ENCODE data around the gene JMJD4. TPM values are rescaled to one million over a fixed set of nuclear protein-coding genes. Genes with fewer than 3 reads are reported as not detected.

JMJD4 gene, protein sequence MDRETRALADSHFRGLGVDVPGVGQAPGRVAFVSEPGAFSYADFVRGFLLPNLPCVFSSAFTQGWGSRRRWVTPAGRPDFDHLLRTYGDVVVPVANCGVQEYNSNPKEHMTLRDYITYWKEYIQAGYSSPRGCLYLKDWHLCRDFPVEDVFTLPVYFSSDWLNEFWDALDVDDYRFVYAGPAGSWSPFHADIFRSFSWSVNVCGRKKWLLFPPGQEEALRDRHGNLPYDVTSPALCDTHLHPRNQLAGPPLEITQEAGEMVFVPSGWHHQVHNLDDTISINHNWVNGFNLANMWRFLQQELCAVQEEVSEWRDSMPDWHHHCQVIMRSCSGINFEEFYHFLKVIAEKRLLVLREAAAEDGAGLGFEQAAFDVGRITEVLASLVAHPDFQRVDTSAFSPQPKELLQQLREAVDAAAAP
- total RNA-seq, result 10 to 100 TPM; 12.1 to 36.8 (median 26.3) TPM
- 10 to 100 TPM; 32.3 to 35.1 TPM for polyA plus RNA-seq
- total RNA-seq, result 30.0 reads per million, percentile 60 among the genes with 10 or more reads in this experiment

DNA sequence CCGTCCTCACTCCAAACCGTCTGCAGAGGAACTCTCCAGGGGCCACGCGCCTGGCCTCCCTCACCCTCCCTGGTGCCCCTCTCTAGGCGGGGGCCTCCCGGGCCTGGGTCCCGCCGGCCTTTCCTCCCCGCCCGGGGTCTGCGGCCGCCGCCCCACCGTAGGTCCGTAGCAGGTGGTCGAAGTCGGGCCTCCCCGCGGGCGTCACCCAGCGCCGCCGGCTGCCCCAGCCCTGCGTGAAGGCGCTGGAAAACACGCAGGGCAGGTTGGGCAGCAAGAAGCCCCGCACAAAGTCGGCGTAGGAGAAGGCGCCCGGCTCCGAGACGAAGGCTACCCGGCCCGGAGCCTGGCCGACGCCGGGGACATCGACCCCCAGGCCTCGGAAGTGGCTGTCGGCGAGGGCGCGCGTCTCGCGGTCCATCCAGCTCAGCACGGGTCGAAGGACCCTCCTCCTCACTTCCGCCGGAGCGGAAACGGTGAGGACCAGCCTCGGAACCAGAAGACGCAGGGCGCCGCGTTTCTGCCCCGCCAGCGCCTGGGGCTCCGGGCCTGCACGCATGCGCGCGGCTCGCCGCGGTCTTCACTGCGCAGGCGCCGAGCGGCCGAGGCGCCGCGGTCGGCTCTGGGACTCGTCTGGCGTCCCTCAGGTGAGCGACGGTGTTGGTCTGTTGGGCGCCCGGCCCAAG is at the start of gene JMJD4, which contains the start of gene SNAP47:
TSS of gene JMJD4 (minus strand) at position 447 of the 683 bp plus-strand sequence. CDS start at position 418, 29 bp downstream.
TSS of gene SNAP47 (plus strand) at position 580 of the 683 bp plus-strand sequence. CDS start 12,302 bp downstream, outside the sequence.
- Mint-ChIP-seq H3K27ac (peak within 1 kb of the TSS; percentile 62 to 96 (median 89)), H3K4me3 (peak within 1 kb of the TSS; percentile 87 to 97 (median 90)), H3K9me3 (no peaks in the 10 kb centered on the region), H3K27me3 (no peaks in the 10 kb centered on the region), H3K36me3 (peaks cover 0 to 4% (median 0%) of the 10 kb centered on the region in 5 donors), H3K4me1 (peaks cover 28 to 59% (median 40%) of the 10 kb centered on the region in 7 donors)
- Histone ChIP-seq H3K27ac (ENCODE audit: low read depth, low read length) (peak within 1 kb of the TSS; percentile 87), H3K36me3 (ENCODE audit: control insufficient read depth in 2 of 3, insufficient read depth in 3 of 3, low read length in 3 of 3) (peaks cover 0 to 29% (median 0%) of the 10 kb centered on the region in 3 experiments), H3K4me1 (ENCODE audit: control insufficient read depth in 2 of 2, insufficient read depth in 2 of 2, low read length in 2 of 2) (peaks cover 3 to 16% of the 10 kb centered on the region in 2 donors), H3K4me3 (ENCODE audit: low read length) (peak within 1 kb of the TSS; percentile 72), H3K9me3 (ENCODE audit: control insufficient read depth in 2 of 3, low read length in 3 of 3) (no peaks in the 10 kb centered on the region), H3K27me3 (ENCODE audit: control insufficient read depth in 2 of 2, insufficient read depth in 2 of 2, low read length in 2 of 2) (no peaks in the 10 kb centered on the region)
- ATAC-seq (peak; percentile 94), DNase-seq (peak; percentile 85 to 98 (median 93))
- CTCF ChIA-PET, result interaction anchor here (0.6 kb wide), 1 partner anchor 20 kb away, joined by 3 read pairs; no protein-coding TSS in a partner anchor
- intact Hi-C loops (cut with micrococcal nuclease), result loop anchor here (1.0 to 10.0 kb wide), 12 partner anchors 32 to 1892 kb away; partner anchors contain the start of genes ARF1 (in 2 of the 2), COQ8A (in 1 of the 2), IBA57 (in 1 of the 2) and TAF5L (in 1 of the 2)
- POLR2A ChIA-PET, result interaction anchor here (1.0 to 1.4 kb wide), 3 partner anchors 9 to 31 kb away, joined by 3 to 6 read pairs (median 5); no protein-coding TSS in a partner anchor

DNA sequence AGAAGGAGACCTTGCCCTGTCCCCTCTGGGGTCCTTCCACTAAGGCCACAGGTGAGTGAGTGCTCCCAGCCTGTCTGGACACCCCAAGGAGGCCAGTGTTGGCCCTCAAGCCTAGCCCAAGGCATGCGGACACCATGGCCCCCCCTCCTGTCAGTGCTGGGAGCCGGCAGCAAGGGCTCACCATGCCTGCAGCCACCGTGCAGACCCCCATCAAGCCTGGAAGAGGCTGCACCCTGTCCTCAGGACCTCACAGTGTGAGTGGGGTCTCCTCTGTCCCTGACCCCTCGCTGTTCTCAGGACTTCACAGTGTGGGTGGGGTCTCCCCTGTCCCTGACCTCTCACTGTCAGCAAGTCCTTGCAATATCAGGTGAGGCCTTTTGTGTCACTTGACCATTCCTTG is 47.1 kb upstream of the JMJD4 start:
- Mint-ChIP-seq H3K27ac (peak overlapping the region in 3 of 9 donors; percentile 7 to 43 (median 14)), H3K27me3 (peaks cover 0 to 2% (median 0%) of the 10 kb centered on the region in 5 donors), H3K4me1 (peaks cover 0 to 12% (median 8%) of the 10 kb centered on the region in 7 donors), H3K9me3 (no peaks in the 10 kb centered on the region), H3K4me3 (no peak overlapping the region), H3K36me3 (peaks cover 0 to 17% (median 4%) of the 10 kb centered on the region in 5 donors)
- no peaks in the 10 kb centered on the region for H3K27me3 ChIP-seq (ENCODE audit: control insufficient read depth in 2 of 2, insufficient read depth in 2 of 2, low read length in 2 of 2)
- peaks cover 4% of the 10 kb centered on the region in 2 donors for H3K4me1 ChIP-seq (ENCODE audit: control insufficient read depth in 2 of 2, insufficient read depth in 2 of 2, low read length in 2 of 2)
- no peak overlapping the region for H3K4me3 ChIP-seq (ENCODE audit: low read length)
- H3K9me3 ChIP-seq (ENCODE audit: control insufficient read depth in 2 of 3, low read length in 3 of 3), result no peaks in the 10 kb centered on the region
- ATAC-seq (no peak), DNase-seq (no peak)
- H3K36me3 ChIP-seq (ENCODE audit: control insufficient read depth in 2 of 3, insufficient read depth in 3 of 3, low read length in 3 of 3), result peaks cover 0 to 18% (median 3%) of the 10 kb centered on the region in 3 experiments
- POLR2A ChIA-PET, result no interaction called here
- intact Hi-C loops (cut with micrococcal nuclease), result loop anchor here in 1 of 2 donors (10.0 kb wide), 1 partner anchor 1047 kb away; the partner anchor contains the start of gene ITPKB
- H3K27ac ChIP-seq (ENCODE audit: low read depth, low read length), result no peak overlapping the region
- CTCF ChIA-PET, result no interaction called here

DNA sequence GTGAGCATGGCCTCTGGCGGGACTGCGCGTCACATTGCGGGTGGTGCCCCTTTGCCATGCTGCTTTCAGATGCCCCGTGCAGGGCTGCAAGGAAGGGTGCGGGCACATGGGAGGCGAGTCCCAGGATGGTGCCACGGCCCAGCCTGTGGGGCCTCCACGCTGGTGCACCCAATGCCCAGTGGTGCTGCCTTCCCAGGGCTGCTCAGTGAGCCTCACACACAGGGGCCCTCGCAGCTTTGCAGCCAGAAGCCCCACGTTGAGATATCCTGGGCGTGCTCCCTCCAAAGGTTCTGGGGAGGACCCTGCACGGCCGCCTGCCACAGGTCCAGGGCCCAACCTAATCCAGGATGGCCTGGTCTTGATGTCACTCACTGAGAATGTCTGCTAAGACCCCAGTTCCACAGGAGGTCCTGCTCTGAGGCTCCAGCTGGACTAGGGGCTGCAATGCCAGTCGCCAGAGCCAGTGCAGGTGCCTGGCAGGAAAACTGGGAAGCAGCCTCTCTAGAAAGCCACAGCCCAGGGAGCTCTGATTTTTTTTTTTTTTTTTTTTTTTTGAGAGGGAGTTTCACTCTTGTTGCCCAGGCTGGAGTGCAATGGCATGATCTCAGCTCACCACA is 46.3 kb upstream of the JMJD4 start:
- Histone ChIP-seq H3K4me3 (ENCODE audit: low read length) (no peak overlapping the region), H3K36me3 (ENCODE audit: control insufficient read depth in 2 of 3, insufficient read depth in 3 of 3, low read length in 3 of 3) (peaks cover 0 to 21% (median 3%) of the 10 kb centered on the region in 3 experiments), H3K9me3 (ENCODE audit: control insufficient read depth in 2 of 3, low read length in 3 of 3) (no peaks in the 10 kb centered on the region), H3K27ac (ENCODE audit: low read depth, low read length) (no peak overlapping the region), H3K27me3 (ENCODE audit: control insufficient read depth in 2 of 2, insufficient read depth in 2 of 2, low read length in 2 of 2) (no peaks in the 10 kb centered on the region), H3K4me1 (ENCODE audit: control insufficient read depth in 2 of 2, insufficient read depth in 2 of 2, low read length in 2 of 2) (no peaks in the 10 kb centered on the region)
- no peak for ATAC-seq
- Mint-ChIP-seq H3K4me3 (no peak overlapping the region), H3K4me1 (peaks cover 0 to 8% (median 4%) of the 10 kb centered on the region in 7 donors), H3K27me3 (no peaks in the 10 kb centered on the region), H3K9me3 (no peaks in the 10 kb centered on the region), H3K36me3 (peaks cover 0 to 18% (median 5%) of the 10 kb centered on the region in 5 donors), H3K27ac (no peak overlapping the region)
- peak in 1 of 9 donors; percentile 17 for DNase-seq
- POLR2A ChIA-PET, result no interaction called here
- intact Hi-C loops (cut with micrococcal nuclease), result loop anchor here in 1 of 2 donors (10.0 kb wide), 1 partner anchor 1047 kb away; the partner anchor contains the start of gene ITPKB
- CTCF ChIA-PET, result no interaction called here

DNA sequence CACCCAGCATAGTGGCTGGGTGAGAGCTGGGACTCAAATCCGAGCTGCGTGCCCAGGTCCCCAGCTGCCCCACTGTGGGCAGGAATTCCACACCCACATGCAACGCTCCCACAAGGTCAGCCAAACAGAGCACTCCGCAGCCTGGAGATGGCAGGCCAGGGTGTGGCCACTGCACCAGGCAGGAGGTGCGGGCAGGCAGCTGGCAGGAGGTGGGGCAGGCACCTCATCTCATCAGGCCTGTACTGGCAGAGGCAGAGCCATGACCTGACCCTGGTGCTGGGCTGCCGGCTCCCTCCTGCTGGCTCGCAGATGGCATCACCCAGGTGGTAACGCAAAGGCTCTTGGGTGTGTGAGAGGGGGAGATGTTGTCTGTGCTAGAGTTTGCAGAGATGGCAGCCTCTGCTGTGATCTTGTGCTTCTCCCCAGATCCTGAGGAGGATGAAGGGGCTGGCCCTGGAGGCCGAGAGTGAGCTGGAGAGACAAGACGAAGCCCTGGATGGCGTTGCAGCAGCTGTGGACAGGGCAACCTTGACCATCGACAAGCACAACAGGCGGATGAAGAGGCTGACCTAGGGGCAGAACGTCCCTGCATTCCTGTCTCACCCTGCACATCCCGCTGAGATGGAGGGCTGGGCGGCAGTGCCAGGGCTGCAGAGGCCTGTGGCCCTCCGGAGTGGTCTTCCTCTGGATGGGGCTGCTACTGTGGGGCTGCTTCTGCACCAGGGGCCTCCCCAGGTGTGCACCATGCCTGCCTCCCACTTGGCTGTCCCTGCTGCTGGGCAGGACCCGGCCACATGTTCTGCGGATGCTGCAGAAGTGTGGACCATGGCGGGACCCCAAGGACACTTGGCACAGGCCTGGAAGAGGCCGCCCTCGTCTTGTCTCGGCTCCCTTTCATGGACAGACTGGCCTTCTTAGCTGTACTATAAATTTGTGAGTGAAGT is 45.3 kb upstream of the JMJD4 start:
- POLR2A ChIA-PET, result no interaction called here

DNA sequence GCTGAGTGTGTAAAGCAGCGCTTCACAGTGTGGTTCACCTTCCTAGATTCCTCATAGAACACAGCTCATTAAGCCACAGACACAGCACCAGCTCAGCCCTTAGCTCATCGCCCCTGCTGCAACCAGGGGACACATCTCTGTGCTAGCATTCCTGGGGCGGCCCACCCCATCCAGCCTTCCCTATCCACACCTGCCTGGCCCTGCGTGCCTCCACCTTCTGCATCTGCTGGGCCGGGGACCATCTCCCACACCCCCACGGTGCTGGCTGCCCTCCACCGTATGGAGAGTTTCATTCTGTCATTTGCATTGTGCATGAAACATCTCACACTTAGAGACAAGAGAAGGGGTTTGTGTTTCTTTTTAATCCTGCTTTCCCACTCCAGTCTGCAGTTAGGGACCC is 44.6 kb upstream of the JMJD4 start:
- peaks cover 0 to 4% of the 10 kb centered on the region in 2 donors for H3K4me1 ChIP-seq (ENCODE audit: control insufficient read depth in 2 of 2, insufficient read depth in 2 of 2, low read length in 2 of 2)
- peaks cover 0 to 6% (median 2%) of the 10 kb centered on the region in 7 donors for H3K4me1 Mint-ChIP-seq
- H3K36me3 Mint-ChIP-seq, result peaks cover 0 to 24% (median 8%) of the 10 kb centered on the region in 5 donors
- H3K27ac ChIP-seq (ENCODE audit: low read depth, low read length), result no peak overlapping the region
- no peaks in the 10 kb centered on the region for H3K9me3 Mint-ChIP-seq
- intact Hi-C loops (cut with micrococcal nuclease), result loop anchor here in 1 of 2 donors (10.0 kb wide), 1 partner anchor 1045 kb away; the partner anchor contains the start of gene ITPKB
- H3K27ac Mint-ChIP-seq, result no peak overlapping the region
- no peaks in the 10 kb centered on the region for H3K27me3 ChIP-seq (ENCODE audit: control insufficient read depth in 2 of 2, insufficient read depth in 2 of 2, low read length in 2 of 2)
- peak in 1 of 9 donors; percentile 10 for DNase-seq
- POLR2A ChIA-PET, result no interaction called here
- H3K27me3 Mint-ChIP-seq, result no peaks in the 10 kb centered on the region
- no peak for ATAC-seq
- no peaks in the 10 kb centered on the region for H3K9me3 ChIP-seq (ENCODE audit: control insufficient read depth in 2 of 3, low read length in 3 of 3)
- H3K4me3 Mint-ChIP-seq, result no peak overlapping the region
- no peak overlapping the region for H3K4me3 ChIP-seq (ENCODE audit: low read length)
- CTCF ChIA-PET, result no interaction called here
- peaks cover 0 to 36% (median 3%) of the 10 kb centered on the region in 3 experiments for H3K36me3 ChIP-seq (ENCODE audit: control insufficient read depth in 2 of 3, insufficient read depth in 3 of 3, low read length in 3 of 3)

More for the DNA sequence above, 45.3 kb upstream of the JMJD4 start:
- Mint-ChIP-seq H3K4me3 (no peak overlapping the region), H3K27me3 (no peaks in the 10 kb centered on the region), H3K9me3 (no peaks in the 10 kb centered on the region), H3K27ac (peak overlapping the region in 1 of 9 donors; percentile 29), H3K36me3 (peaks cover 0 to 24% (median 8%) of the 10 kb centered on the region in 5 donors), H3K4me1 (peaks cover 0 to 5% (median 2%) of the 10 kb centered on the region in 7 donors)
- CTCF ChIA-PET, result no interaction called here
- Histone ChIP-seq H3K9me3 (ENCODE audit: control insufficient read depth in 2 of 3, low read length in 3 of 3) (no peaks in the 10 kb centered on the region), H3K36me3 (ENCODE audit: control insufficient read depth in 2 of 3, insufficient read depth in 3 of 3, low read length in 3 of 3) (peaks cover 0 to 31% (median 3%) of the 10 kb centered on the region in 3 experiments), H3K4me1 (ENCODE audit: control insufficient read depth in 2 of 2, insufficient read depth in 2 of 2, low read length in 2 of 2) (no peaks in the 10 kb centered on the region), H3K27ac (ENCODE audit: low read depth, low read length) (no peak overlapping the region), H3K27me3 (ENCODE audit: control insufficient read depth in 2 of 2, insufficient read depth in 2 of 2, low read length in 2 of 2) (no peaks in the 10 kb centered on the region), H3K4me3 (ENCODE audit: low read length) (no peak overlapping the region)
- intact Hi-C loops (cut with micrococcal nuclease), result loop anchor here in 1 of 2 donors (10.0 kb wide), 1 partner anchor 1046 kb away; the partner anchor contains the start of gene ITPKB
- DNase-seq (peak in 1 of 9 donors; percentile 16), ATAC-seq (no peak)

All from naive thymus-derived CD4-positive, alpha-beta T cell (primary cell).